Liver (tissue), 3 donors: ENCODE results near the gene OFD1.

Experiments
- EGR1 ChIP-seq, 2 donors: IDR thresholded peaks; 2 replicates each; pipeline ENCODE4 v1.6.1; 2016 to 2018; ENCODE audit warnings: antibody characterized with exemption in 2 of 2, low read depth in 2 of 2
- FOXA1 ChIP-seq: IDR thresholded peaks from 2 replicates; pipeline ENCODE4 v1.6.1; 2016; ENCODE audit warnings: antibody characterized with exemption
- JUND ChIP-seq, 2 donors: IDR thresholded peaks; 2 replicates each; pipeline ENCODE4 v1.6.1; 2016; ENCODE audit warnings: antibody characterized with exemption in 2 of 2
- RAD21 ChIP-seq, 2 donors: IDR thresholded peaks; 2 replicates each; pipeline ENCODE4 v1.6.1; 2016; ENCODE audit warnings: antibody characterized with exemption in 2 of 2, mild to moderate bottlenecking in 2 of 2
- SP1 ChIP-seq: IDR thresholded peaks from 2 replicates; pipeline ENCODE4 v1.6.1; 2018; ENCODE audit warnings: antibody characterized with exemption, mild to moderate bottlenecking
- TAF1 ChIP-seq: conservative IDR thresholded peaks from 2 replicates; pipeline ENCODE4 v1.6.1; 2016; ENCODE audit warnings: antibody characterized with exemption, mild to moderate bottlenecking
- YY1 ChIP-seq: IDR thresholded peaks from 2 replicates; pipeline ENCODE4 v1.6.1; 2016; ENCODE audit warnings: antibody characterized with exemption, mild to moderate bottlenecking
- TF ChIP-seq, protein P1 (sequence below): fragments of 150-350 bp; IDR thresholded peaks from 2 replicates; pipeline ENCODE4 v1.5.1; 2017; ENCODE audit warnings: improper control_type of control experiment, low read depth, low read length; ENCODE audit not compliant: missing input control
- TF ChIP-seq, protein P2 (sequence below): IDR thresholded peaks from 2 replicates; pipeline ENCODE4 v1.6.1; 2016; ENCODE audit warnings: antibody characterized with exemption
- donor health status: healthy.
- donor health status: healthy.

- TF ChIP-seq JUND (IDR thresholded peaks at IDR 0.05) (no peak), YY1 (no peak), RAD21 (IDR thresholded peaks at IDR 0.05) (no peak), TAF1 (no peak), FOXA1 (no peak), EGR1 (IDR thresholded peaks at IDR 0.05; ENCODE audit: low read depth in 2 of 2) (no peak), SP1 (no peak)
- TF ChIP-seq, protein P1, sequence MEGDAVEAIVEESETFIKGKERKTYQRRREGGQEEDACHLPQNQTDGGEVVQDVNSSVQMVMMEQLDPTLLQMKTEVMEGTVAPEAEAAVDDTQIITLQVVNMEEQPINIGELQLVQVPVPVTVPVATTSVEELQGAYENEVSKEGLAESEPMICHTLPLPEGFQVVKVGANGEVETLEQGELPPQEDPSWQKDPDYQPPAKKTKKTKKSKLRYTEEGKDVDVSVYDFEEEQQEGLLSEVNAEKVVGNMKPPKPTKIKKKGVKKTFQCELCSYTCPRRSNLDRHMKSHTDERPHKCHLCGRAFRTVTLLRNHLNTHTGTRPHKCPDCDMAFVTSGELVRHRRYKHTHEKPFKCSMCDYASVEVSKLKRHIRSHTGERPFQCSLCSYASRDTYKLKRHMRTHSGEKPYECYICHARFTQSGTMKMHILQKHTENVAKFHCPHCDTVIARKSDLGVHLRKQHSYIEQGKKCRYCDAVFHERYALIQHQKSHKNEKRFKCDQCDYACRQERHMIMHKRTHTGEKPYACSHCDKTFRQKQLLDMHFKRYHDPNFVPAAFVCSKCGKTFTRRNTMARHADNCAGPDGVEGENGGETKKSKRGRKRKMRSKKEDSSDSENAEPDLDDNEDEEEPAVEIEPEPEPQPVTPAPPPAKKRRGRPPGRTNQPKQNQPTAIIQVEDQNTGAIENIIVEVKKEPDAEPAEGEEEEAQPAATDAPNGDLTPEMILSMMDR, result no peak
- TF ChIP-seq, protein P2, sequence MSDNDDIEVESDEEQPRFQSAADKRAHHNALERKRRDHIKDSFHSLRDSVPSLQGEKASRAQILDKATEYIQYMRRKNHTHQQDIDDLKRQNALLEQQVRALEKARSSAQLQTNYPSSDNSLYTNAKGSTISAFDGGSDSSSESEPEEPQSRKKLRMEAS, result no peak
These were observed 35.5 kb downstream of the OFD1 start for GRCh38 chrX:13770013-13770535.
